Left lung (tissue), 10 donors: ENCODE data around the gene MYRFL. TPM values are rescaled to one million over a fixed set of nuclear protein-coding genes. Genes with fewer than 3 reads are reported as not detected.

Experiments used
- ATAC-seq: fragments of 200-7000 bp; cut with Tn5 transposase; one replicate; pipeline ENCODE4 v1.9.1; 2020; ENCODE audit warnings: moderate library complexity
- DNase-seq, 4 donors: peaks; one replicate each; pipeline ENCODE4 v3.0.0-alpha.2; 2013 to 2020
- H3K27ac ChIP-seq, 2 donors: fragments of 200-600 bp; sonication (generic) in 1 of 2; one replicate each; pipeline versions ENCODE4 v1.5.0 to v1.8.0; 2020 to 2021
- H3K27me3 ChIP-seq, 2 donors: fragments of 200-600 bp; sonication (generic) in 1 of 2; one replicate each; pipeline versions ENCODE4 v1.5.0 to v1.8.0; 2020 to 2021
- H3K36me3 ChIP-seq, 2 donors: fragments of 200-600 bp; sonication (generic) in 1 of 2; one replicate each; pipeline versions ENCODE4 v1.5.0 to v1.8.0; 2020 to 2021
- H3K4me1 ChIP-seq, 2 donors: fragments of 200-600 bp; one replicate each; pipeline ENCODE4 v1.8.0; 2021
- H3K4me3 ChIP-seq, 2 donors: fragments of 200-600 bp; sonication (generic) in 1 of 2; one replicate each; pipeline versions ENCODE4 v1.5.0 to v1.8.0; 2020 to 2021; ENCODE audit warnings: mild to moderate bottlenecking in 1 of 2
- H3K9me3 ChIP-seq, 2 donors: fragments of 200-600 bp; sonication (generic) in 1 of 2; one replicate each; pipeline versions ENCODE4 v1.5.0 to v1.8.0; 2020 to 2021
- CTCF ChIP-seq, 2 donors: fragments of 200-600 bp; sonication (generic) in 1 of 2; IDR thresholded peaks; one replicate each; pipeline versions ENCODE4 v1.5.0 to v1.8.0; 2021; ENCODE audit warnings: antibody characterized with exemption in 2 of 2
- intact Hi-C, 2 donors: fragments of 100-400 bp; cut with DNase I; formaldehyde crosslinking; loops; one replicate each; pipeline versions ENCODE4 v1.11.2 to v1.14.2; 2022
- polyA plus RNA-seq, 6 donors: library from polyadenylated mRNA; unstranded; fragments of 120-200 nt; gene quantifications; one replicate each; pipeline ENCODE4 v1.2.1, GENCODE V29; 2013; ENCODE audit not compliant: insufficient read length in 6 of 6
- total RNA-seq, 2 donors: library from RNA; stranded (reverse); fragmentation: NEBNext Ultra II Directional; extraction: Animal tissue kit (Norgen Biotek cat#: 25700); gene quantifications; one replicate each; pipeline ENCODE4 v1.2.1, GENCODE V29; 2021
- donor health status: DM: no; HTN: yes; CAD: no.
- donor health status: DM: no; HTN: no; CAD: no.

MYRFL gene
- total and polyA plus RNA-seq, 8 donors, result 0.17 to 2.5 (median 0.77) TPM

- ATAC-seq (no peak), DNase-seq (no peak)
- no peak overlapping the region for H3K4me3 ChIP-seq
- peaks cover 0 to 29% of the 10 kb centered on the region in 2 donors for H3K36me3 ChIP-seq
- intact Hi-C loops, result no loop called here
- no peaks in the 10 kb centered on the region for H3K4me1 ChIP-seq
- no peaks in the 10 kb centered on the region for H3K27me3 ChIP-seq
- TF ChIP-seq CTCF (IDR thresholded peaks at IDR 0.05), result no peak
- peaks cover 0 to 15% of the 10 kb centered on the region in 2 donors for H3K9me3 ChIP-seq
- H3K27ac ChIP-seq, result no peak overlapping the region
Measured at GRCh38 chr12:69810870-69811498, 14.0 kb upstream of the MYRFL start.

- Histone ChIP-seq H3K27ac (no peak overlapping the region), H3K27me3 (no peaks in the 10 kb centered on the region), H3K4me1 (no peaks in the 10 kb centered on the region), H3K36me3 (peaks cover 0 to 7% of the 10 kb centered on the region in 2 donors), H3K9me3 (no peaks in the 10 kb centered on the region), H3K4me3 (no peak overlapping the region)
- intact Hi-C loops, result no loop called here
- ATAC-seq (no peak), DNase-seq (no peak)
- TF ChIP-seq CTCF (IDR thresholded peaks at IDR 0.05), result no peak
Measured at GRCh38 chr12:69816082-69816481, 8.9 kb upstream of the MYRFL start.

- no peak for TF ChIP-seq CTCF (IDR thresholded peaks at IDR 0.05)
- Histone ChIP-seq H3K4me1 (no peaks in the 10 kb centered on the region), H3K9me3 (no peaks in the 10 kb centered on the region), H3K27me3 (no peaks in the 10 kb centered on the region), H3K36me3 (no peaks in the 10 kb centered on the region), H3K4me3 (no peak overlapping the region), H3K27ac (peak overlapping the region in 1 of 2 donors; percentile 13)
- DNase-seq, result peak in 1 of 4 donors; percentile 15
- ATAC-seq, result peak; percentile 17
- intact Hi-C loops, result no loop called here
Measured at GRCh38 chr12:69821032-69821455, 4.0 kb upstream of the MYRFL start.

- ATAC-seq, result peak; percentile 31
- Histone ChIP-seq H3K4me1 (no peaks in the 10 kb centered on the region), H3K36me3 (no peaks in the 10 kb centered on the region), H3K9me3 (no peaks in the 10 kb centered on the region), H3K27me3 (no peaks in the 10 kb centered on the region), H3K27ac (peak overlapping the region in 1 of 2 donors; percentile 13), H3K4me3 (no peak overlapping the region)
- TF ChIP-seq CTCF (IDR thresholded peaks at IDR 0.05), result no peak
- peak in 2 of 4 donors; percentile 77 to 78 for DNase-seq
- intact Hi-C loops, result no loop called here
Measured at GRCh38 chr12:69821456-69822159, 3.4 kb upstream of the MYRFL start.

DNA sequence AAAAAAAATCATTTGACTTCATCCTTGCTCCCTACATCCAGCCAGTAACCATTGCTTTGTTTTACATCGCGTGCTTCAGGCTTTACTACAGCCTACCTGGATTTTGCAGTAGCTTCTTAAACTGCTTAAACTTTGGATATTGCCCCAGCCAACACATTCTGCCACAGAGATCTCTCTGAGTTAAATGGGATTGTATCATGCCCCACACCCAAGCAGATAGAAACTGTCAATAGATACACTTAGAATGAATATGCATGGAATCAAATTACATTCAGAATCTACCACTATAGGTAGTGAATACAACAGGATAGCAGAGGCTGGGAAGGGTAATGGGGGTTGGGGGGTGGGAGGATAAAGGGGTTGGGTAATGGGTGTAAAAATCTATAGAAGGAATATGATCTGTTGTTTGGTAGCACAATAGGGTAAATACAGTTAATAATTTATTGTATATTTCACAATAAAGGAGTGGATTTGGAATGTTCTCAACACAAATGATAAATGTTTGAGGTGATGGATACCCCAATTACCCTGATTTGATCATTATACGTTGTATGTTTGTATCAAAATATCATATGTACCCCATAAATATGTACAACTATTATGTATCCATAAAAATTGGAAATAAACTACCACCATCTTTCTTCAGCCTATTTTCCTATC, 2.7 kb upstream of the MYRFL start:
- Histone ChIP-seq H3K27me3 (no peaks in the 10 kb centered on the region), H3K4me3 (no peak overlapping the region), H3K36me3 (no peaks in the 10 kb centered on the region), H3K9me3 (no peaks in the 10 kb centered on the region), H3K4me1 (no peaks in the 10 kb centered on the region), H3K27ac (no peak overlapping the region)
- DNase-seq, result no peak
- intact Hi-C loops, result no loop called here
- TF ChIP-seq CTCF (IDR thresholded peaks at IDR 0.05), result no peak
- ATAC-seq, result no peak
